Measurements from ENCODE around the gene ZNF664.

DNA sequence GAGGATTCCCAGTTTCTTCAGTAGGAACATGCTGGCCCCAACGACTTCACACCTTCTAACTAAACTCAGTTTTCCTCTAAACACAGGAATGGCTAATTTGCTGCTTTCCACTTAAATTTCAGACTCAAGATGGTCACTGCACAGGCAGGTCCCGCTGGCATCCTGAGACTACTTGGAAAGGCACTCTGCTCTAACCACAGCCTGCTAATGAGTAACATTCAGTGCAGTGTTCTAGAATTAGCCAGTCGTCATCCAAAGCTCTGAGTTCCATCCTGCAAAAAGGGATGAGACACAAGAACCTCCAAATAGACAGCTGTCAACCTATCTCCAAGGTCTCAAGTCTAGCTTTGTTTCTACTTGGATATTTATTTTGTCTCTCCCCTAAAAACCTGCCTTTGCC, 6.4 kb upstream of the ZNF664 start:
- TF ChIP-seq, protein P1, sequence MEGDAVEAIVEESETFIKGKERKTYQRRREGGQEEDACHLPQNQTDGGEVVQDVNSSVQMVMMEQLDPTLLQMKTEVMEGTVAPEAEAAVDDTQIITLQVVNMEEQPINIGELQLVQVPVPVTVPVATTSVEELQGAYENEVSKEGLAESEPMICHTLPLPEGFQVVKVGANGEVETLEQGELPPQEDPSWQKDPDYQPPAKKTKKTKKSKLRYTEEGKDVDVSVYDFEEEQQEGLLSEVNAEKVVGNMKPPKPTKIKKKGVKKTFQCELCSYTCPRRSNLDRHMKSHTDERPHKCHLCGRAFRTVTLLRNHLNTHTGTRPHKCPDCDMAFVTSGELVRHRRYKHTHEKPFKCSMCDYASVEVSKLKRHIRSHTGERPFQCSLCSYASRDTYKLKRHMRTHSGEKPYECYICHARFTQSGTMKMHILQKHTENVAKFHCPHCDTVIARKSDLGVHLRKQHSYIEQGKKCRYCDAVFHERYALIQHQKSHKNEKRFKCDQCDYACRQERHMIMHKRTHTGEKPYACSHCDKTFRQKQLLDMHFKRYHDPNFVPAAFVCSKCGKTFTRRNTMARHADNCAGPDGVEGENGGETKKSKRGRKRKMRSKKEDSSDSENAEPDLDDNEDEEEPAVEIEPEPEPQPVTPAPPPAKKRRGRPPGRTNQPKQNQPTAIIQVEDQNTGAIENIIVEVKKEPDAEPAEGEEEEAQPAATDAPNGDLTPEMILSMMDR (IDR thresholded peaks at IDR 0.05; ENCODE audit: borderline replicate concordance, extremely low read depth, low read length, poor library complexity, severe bottlenecking) = no peak
- no peak for TF ChIP-seq EZH2 (IDR thresholded peaks at IDR 0.05; ENCODE audit: borderline replicate concordance, low read depth, low read length, severe bottlenecking)

All from DND-41 (cell line).